GM06990 (cell line): ENCODE results near the gene LPAR5.
A peak's percentile ranks its signal among the peaks of the same experiment; 100 is the strongest.

Source experiments
- DNase-seq: peaks from one replicate; pipeline ENCODE4 v3.0.0-alpha.2; 2011; ENCODE audit not compliant: insufficient read length; ENCODE audit errors: extremely low read depth
- H3K27me3 ChIP-seq: replicated peaks from 2 replicates; pipeline ENCODE4 v1.6.0; 2011; ENCODE audit warnings: low read length; ENCODE audit not compliant: control insufficient read depth, insufficient read depth
- H3K36me3 ChIP-seq: 2 replicates; pipeline ENCODE4 v1.5.1; 2011; ENCODE audit warnings: low read length; ENCODE audit not compliant: control insufficient read depth, insufficient read depth
- H3K4me3 ChIP-seq: replicated peaks from 2 replicates; pipeline ENCODE4 v1.5.1; 2011; ENCODE audit warnings: low read depth, mild to moderate bottlenecking, control low read depth, low read length
- CTCF ChIP-seq: IDR thresholded peaks from 2 replicates; pipeline ENCODE4 v1.5.1; 2011; ENCODE audit warnings: low read length, control low read depth, mild to moderate bottlenecking, inconsistent platforms; ENCODE audit not compliant: insufficient read depth, poor library complexity, severe bottlenecking

LPAR5 gene

GRCh38 chr12:6570264-6570887, 65.4 kb downstream of the LPAR5 start:
- H3K36me3 ChIP-seq: peaks cover 25% of the 10 kb centered on the region
- H3K27me3 ChIP-seq: no peaks in the 10 kb centered on the region
- H3K4me3 ChIP-seq: no peak overlapping the region
- no peak for DNase-seq
- TF ChIP-seq CTCF: peak; percentile 69

DNA sequence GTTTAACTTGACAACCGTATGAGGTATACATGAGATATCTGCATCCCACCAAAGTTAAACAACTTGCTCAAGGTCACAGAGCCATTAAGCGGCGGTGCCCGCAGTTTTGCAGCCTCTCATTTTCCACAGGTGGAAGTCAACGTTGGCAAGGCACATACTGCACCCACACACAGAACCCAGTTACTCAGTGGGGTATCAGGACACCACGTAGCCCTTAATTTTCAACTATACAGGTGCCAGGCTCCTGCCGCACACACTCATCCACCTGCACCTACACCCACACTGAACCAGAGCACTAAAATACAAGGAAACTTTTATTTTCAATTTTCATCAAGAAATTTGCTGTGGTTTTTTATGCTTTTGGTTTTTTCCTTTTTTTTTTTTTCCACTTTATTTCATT, 66.0 kb downstream of the LPAR5 start:
- TF ChIP-seq CTCF: no peak
- Histone ChIP-seq H3K36me3 (peaks cover 24% of the 10 kb centered on the region), H3K27me3 (no peaks in the 10 kb centered on the region), H3K4me3 (no peak overlapping the region)
- DNase-seq: no peak

DNA sequence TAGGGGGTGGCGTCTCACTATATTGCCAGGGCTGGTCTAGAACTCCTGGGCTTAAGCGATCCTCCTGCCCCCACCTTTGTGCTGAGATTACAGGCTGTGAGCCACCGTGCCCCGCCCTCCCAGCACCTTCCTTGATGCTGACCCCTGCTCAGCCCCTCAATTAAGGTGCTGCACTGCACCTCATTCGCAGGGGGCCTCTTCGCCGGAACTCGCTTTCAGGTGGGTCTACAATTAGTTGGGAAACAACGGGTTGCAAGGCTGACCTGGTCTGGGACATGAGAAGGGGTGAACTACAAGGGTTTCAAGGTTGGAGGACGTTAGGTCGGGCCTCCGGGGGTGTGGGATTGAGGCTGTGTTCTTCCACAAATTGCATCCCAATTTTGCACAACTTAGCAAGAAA, 66.4 kb downstream of the LPAR5 start:
- Histone ChIP-seq H3K4me3 (no peak overlapping the region), H3K27me3 (no peaks in the 10 kb centered on the region), H3K36me3 (peaks cover 22% of the 10 kb centered on the region)
- DNase-seq: no peak
- TF ChIP-seq CTCF: no peak
